GM21786 (cell line): Measurements from ENCODE around the gene KRTAP5-5.
A peak's percentile ranks its signal among the peaks of the same experiment; 100 is the strongest.
"Not testable (repeated sequence)": the region's sequence is repeated elsewhere in the genome, so short reads cannot be mapped to it uniquely, and the experiment has no call there.

Source experiments
- ATAC-seq: cut with Tn5 transposase; IDR thresholded peaks from one replicate; pipeline ENCODE4 v1.9.1; 2021; ENCODE audit not compliant: unreplicated experiment

The KRTAP5-5 gene

GRCh38 chr11:1607156-1607845 is 22.3 kb upstream of the KRTAP5-5 start:
- ATAC-seq = not testable (repeated sequence)

- ATAC-seq = not testable (repeated sequence)
These were observed 21.7 kb upstream of the KRTAP5-5 start for GRCh38 chr11:1607901-1608300.

- ATAC-seq = no peak
These were observed 21.2 kb upstream of the KRTAP5-5 start, which contains the start of gene KRTAP5-3 for GRCh38 chr11:1608363-1608762. TSS of gene KRTAP5-3 (minus strand) at chr11:1608463. CDS start at chr11:1608385, 78 bp downstream.

- ATAC-seq = no peak
These were observed 11.3 kb upstream of the KRTAP5-5 start for GRCh38 chr11:1618231-1618630.

- no peak for ATAC-seq
These were observed 10.1 kb upstream of the KRTAP5-5 start for GRCh38 chr11:1619449-1619848.

- ATAC-seq = no peak
These were observed 7.5 kb upstream of the KRTAP5-5 start, which contains the start of gene KRTAP5-4 for GRCh38 chr11:1622086-1622485. TSS of gene KRTAP5-4 (minus strand) at chr11:1622138. CDS start at chr11:1622093, 45 bp downstream.

GRCh38 chr11:1623716-1624115 is 5.9 kb upstream of the KRTAP5-5 start:
- ATAC-seq = no peak

GRCh38 chr11:1624621-1625020 is 5.0 kb upstream of the KRTAP5-5 start:
- ATAC-seq = no peak

- ATAC-seq = no peak
These were observed 4.0 kb upstream of the KRTAP5-5 start for GRCh38 chr11:1625541-1625940.

- peak; percentile 65 for ATAC-seq
These were observed 859 bp upstream of the KRTAP5-5 start for GRCh38 chr11:1628506-1629325.

- no peak for ATAC-seq
These were observed 696 bp downstream of the KRTAP5-5 start for GRCh38 chr11:1630271-1630670.

GRCh38 chr11:1631066-1631568 is 1.5 kb downstream of the KRTAP5-5 start:
- ATAC-seq = no peak

GRCh38 chr11:1632053-1632714 is 2.6 kb downstream of the KRTAP5-5 start:
- no peak for ATAC-seq

- ATAC-seq = no peak
These were observed 4.3 kb downstream of the KRTAP5-5 start for GRCh38 chr11:1633864-1634263.

- ATAC-seq = no peak
These were observed 6.8 kb downstream of the KRTAP5-5 start for GRCh38 chr11:1636291-1636950.

GRCh38 chr11:1637628-1638027 is 8.1 kb downstream of the KRTAP5-5 start:
- ATAC-seq = no peak

GRCh38 chr11:1638344-1638743 is 8.8 kb downstream of the KRTAP5-5 start:
- ATAC-seq = no peak

- no peak for ATAC-seq
These were observed 9.6 kb downstream of the KRTAP5-5 start for GRCh38 chr11:1639102-1639620.

GRCh38 chr11:1639666-1640065 is 10.1 kb downstream of the KRTAP5-5 start:
- ATAC-seq = no peak

GRCh38 chr11:1640076-1640946 is 10.7 kb downstream of the KRTAP5-5 start:
- ATAC-seq = no peak
